H1 (cell line): ENCODE measurements around the gene TNFSF15. TPM values are rescaled to one million over a fixed set of nuclear protein-coding genes. Genes with fewer than 3 reads are reported as not detected.

Source experiments
- BACH1 ChIP-seq: IDR thresholded peaks from 2 replicates; pipeline ENCODE4 v1.6.1; 2012; ENCODE audit warnings: low read length, improper control_type of control experiment
- EP300 ChIP-seq, 2 experiments: IDR thresholded peaks; 1 replicate in 1 of 2; 2 replicates in 1 of 2; pipeline ENCODE4 v1.6.1; 2011 to 2012; ENCODE audit warnings: low read depth in 2 of 2, low read length in 2 of 2, mild to moderate bottlenecking in 2 of 2, borderline replicate concordance in 1 of 2, inconsistent platforms in 1 of 2, moderate library complexity in 1 of 2
- KDM1A ChIP-seq: fragments of 200-600, 300-600 bp; sonication (generic); IDR thresholded peaks from 2 replicates; pipeline ENCODE4 v1.7.1; 2016; ENCODE audit warnings: mild to moderate bottlenecking, low read length, borderline replicate concordance
- MAFK ChIP-seq: IDR thresholded peaks from 2 replicates; pipeline ENCODE4 v1.6.1; 2012; ENCODE audit warnings: low read depth, mild to moderate bottlenecking, improper control_type of control experiment, low read length
- RAD21 ChIP-seq, 2 experiments: IDR thresholded peaks in 1 of 2; conservative IDR thresholded peaks in 1 of 2; 2 replicates each; pipeline ENCODE4 v1.6.1; 2011; ENCODE audit warnings: low read depth in 2 of 2, low read length in 2 of 2, improper control_type of control experiment in 1 of 2, inconsistent platforms in 1 of 2, mild to moderate bottlenecking in 1 of 2, moderate library complexity in 1 of 2
- polyA plus RNA-seq, 7 experiments: library from polyadenylated mRNA; depleted of rRNA in 3 of 7; stranded (reverse) in 5 of 7; unstranded in 2 of 7; fragments of >200 nt in 5 of 7; fragments of 200-250 nt in 2 of 7; gene quantifications; 1 replicate in 5 of 7; 2 replicates in 1 of 7; 4 replicates in 1 of 7; pipeline versions ENCODE4 v1.2.1 to v1.2.3, GENCODE V29; 2011 to 2013; ENCODE audit warnings: missing spikeins in 2 of 7, mixed read lengths in 2 of 7
- total RNA-seq: library from RNA; stranded (reverse); fragmentation: NEBNext Ultra II Directional; extraction: Animal tissue kit (Norgen Biotek cat#: 25700); gene quantifications from 2 replicates; pipeline ENCODE4 v1.2.1, GENCODE V29; 2021
- TF ChIP-seq, protein P1 (sequence below), 3 experiments: IDR thresholded peaks; 1 replicate in 2 of 3; 2 replicates in 1 of 3; pipeline versions ENCODE4 v1.5.1 to v1.6.1; 2011; ENCODE audit warnings: low read length in 3 of 3, mild to moderate bottlenecking in 3 of 3, inconsistent platforms in 2 of 3, low read depth in 1 of 3, moderate library complexity in 1 of 3; ENCODE audit not compliant: insufficient read depth in 1 of 3; ENCODE audit errors: control extremely low read depth in 1 of 3
- TF ChIP-seq, protein P2 (sequence below): IDR thresholded peaks from 2 replicates; pipeline ENCODE4 v1.6.1; 2012; ENCODE audit warnings: inconsistent platforms

Gene TNFSF15
- total and polyA plus RNA-seq, 2 of the 8 experiments (the other 6 are each of a cell fraction or from before 2014, with no cell fraction given), result 0.09 to 0.17 TPM

DNA sequence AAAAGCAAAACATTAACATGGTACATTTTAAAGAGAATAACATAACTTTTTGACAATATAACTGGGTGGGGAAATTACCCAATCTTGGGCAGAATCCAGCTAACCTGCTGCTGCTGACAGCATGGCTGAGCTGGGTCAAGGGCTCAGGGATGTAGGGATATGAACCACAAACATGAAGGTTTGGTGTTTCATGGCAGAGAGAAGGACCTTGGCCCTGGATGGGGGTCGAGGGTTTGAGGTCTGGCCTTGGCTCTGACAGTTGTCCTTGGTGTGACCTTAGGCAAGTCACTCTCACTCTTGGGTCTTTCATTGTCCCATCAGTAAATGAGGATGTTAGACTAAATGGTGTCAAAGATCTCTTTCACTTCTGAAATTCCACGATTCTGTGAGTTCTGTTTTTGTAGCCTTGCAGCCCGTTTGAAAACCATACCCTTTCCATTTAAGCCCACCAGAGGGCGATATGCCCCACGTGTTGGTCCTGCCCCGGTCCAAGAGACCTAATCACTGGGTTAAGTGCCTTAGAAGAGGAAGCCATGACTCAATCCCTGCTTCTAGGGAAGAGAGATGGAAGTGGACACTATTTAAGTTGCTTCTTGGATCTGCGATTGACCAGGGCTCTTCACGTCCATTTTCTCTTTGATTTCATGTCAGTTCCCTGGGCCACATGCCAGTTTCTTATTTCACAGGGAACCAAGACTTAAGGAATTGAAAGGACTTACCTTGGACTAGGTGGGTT, 67.1 kb downstream of the TNFSF15 start (continued):
- TF ChIP-seq, protein P1, sequence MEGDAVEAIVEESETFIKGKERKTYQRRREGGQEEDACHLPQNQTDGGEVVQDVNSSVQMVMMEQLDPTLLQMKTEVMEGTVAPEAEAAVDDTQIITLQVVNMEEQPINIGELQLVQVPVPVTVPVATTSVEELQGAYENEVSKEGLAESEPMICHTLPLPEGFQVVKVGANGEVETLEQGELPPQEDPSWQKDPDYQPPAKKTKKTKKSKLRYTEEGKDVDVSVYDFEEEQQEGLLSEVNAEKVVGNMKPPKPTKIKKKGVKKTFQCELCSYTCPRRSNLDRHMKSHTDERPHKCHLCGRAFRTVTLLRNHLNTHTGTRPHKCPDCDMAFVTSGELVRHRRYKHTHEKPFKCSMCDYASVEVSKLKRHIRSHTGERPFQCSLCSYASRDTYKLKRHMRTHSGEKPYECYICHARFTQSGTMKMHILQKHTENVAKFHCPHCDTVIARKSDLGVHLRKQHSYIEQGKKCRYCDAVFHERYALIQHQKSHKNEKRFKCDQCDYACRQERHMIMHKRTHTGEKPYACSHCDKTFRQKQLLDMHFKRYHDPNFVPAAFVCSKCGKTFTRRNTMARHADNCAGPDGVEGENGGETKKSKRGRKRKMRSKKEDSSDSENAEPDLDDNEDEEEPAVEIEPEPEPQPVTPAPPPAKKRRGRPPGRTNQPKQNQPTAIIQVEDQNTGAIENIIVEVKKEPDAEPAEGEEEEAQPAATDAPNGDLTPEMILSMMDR (IDR thresholded peaks at IDR 0.05; ENCODE audit: control extremely low read depth in 1 of 3, insufficient read depth in 1 of 3, low read depth in 1 of 3, low read length in 3 of 3), result peak; percentile 62 to 92 (median 87)
- TF ChIP-seq RAD21 (IDR thresholded peaks at IDR 0.05 in 1 of 2, conservative IDR thresholded peaks at IDR 0.05 in 1 of 2; ENCODE audit: low read depth in 2 of 2, low read length in 2 of 2) (peak; percentile 98 to 99), KDM1A (no peak), EP300 (IDR thresholded peaks at IDR 0.05; ENCODE audit: borderline replicate concordance in 1 of 2, low read depth in 2 of 2, low read length in 2 of 2) (no peak), BACH1 (no peak), MAFK (no peak)
- TF ChIP-seq, protein P2, sequence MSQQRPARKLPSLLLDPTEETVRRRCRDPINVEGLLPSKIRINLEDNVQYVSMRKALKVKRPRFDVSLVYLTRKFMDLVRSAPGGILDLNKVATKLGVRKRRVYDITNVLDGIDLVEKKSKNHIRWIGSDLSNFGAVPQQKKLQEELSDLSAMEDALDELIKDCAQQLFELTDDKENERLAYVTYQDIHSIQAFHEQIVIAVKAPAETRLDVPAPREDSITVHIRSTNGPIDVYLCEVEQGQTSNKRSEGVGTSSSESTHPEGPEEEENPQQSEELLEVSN, result no peak
